GM19438 (cell line): ENCODE measurements around the gene RIPOR3.

Source experiments
- ATAC-seq: cut with Tn5 transposase; IDR thresholded peaks from one replicate; pipeline ENCODE4 v1.9.1; 2021; ENCODE audit warnings: low read depth; ENCODE audit not compliant: unreplicated experiment

The RIPOR3 gene

DNA sequence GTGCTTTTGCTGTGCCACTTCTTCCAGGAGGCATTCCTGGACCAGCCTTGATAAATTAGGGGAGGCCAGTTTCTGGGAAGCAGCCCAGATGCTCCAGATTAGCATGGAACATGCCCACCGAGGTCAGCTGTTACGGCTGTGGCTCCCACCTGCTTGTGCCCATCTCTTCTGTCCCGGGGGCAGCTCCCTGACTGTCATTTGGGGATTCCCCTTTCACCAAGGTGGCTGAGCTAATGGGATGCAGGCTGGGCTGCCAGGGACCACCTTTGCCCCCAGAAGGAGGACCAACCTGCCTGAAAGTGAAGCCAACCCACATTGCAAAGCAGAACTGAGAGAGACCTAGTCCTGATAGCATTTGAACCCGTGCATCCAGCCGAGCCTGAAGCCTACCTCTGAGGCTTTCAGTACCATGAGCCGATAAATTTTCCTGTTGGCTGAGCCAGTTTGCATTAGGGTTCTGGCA, 95.9 kb downstream of the RIPOR3 start:
- ATAC-seq = no peak

DNA sequence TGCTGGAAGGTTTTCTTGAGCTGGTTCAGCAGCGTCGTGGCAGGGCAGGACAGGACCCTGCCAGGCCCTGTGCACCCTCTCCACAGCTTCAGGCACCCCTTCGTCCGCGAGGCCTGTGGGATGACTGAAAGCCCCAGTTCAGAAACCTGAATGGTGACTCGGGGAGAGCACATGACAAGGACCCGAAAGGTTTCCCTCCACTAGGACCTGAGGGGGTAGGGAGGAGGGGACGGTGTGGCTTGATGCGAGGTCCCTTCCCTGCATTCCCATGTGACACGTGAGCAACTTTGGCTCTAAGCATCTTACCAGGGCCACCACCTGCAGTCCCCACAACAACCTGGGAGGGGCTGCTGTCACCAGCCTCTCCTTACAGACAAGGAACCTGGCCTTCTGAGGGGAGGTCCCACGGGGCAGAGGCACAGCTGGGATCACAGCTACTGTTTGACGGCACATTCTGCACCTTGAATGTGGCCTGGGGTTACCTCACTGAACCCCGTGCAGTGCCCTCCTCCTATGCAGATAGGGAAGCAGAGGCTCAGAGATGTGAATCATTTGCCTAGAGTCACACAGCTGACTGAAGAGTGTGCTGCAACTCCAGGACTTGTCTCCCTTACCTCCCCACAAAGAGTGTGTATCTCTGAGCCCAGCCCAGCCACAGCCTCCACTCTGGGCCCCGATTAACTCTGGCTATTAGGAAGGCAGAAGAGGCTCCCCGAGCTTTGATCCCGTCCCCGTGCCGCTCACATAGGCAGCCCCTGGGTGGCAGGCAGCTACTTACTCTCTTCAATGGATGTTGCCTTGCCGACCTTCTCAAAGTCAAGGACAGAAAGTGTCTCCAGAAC, 96.5 kb downstream of the RIPOR3 start:
- no peak for ATAC-seq

DNA sequence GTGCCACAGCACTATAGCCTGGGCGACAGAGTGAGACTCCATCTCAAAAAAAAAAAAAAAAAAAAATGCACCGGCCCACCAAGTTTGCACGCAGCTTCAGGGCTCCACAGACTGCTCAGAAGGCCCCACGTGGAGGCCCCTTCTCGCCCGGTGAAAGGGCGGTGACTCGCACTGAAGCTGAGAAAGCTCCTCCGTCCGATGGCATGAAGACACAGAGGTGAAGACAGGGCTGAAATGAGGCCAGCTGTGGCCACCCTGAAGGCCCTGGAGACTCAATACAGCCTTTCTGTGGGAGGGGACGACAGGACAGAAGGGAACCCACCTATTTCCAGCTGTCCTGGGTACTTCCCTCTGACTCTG, 97.1 kb downstream of the RIPOR3 start:
- ATAC-seq = no peak

DNA sequence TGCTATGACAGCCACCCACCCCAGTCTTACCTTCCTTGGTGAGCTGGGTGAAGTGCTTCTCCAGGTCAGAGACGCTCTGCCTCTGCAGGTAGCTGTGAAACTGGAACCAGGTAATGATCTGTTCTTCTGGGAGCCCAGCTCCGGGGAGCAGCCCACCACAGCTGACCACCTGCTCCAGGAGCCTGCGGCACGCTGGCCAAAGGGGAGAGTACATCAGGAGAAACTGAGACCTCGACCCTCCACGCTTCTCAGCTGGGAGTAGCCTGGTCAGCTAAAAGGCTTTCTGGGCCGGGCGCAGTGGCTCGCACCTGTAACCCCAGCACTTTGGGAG, 98.4 kb downstream of the RIPOR3 start:
- no peak for ATAC-seq

DNA sequence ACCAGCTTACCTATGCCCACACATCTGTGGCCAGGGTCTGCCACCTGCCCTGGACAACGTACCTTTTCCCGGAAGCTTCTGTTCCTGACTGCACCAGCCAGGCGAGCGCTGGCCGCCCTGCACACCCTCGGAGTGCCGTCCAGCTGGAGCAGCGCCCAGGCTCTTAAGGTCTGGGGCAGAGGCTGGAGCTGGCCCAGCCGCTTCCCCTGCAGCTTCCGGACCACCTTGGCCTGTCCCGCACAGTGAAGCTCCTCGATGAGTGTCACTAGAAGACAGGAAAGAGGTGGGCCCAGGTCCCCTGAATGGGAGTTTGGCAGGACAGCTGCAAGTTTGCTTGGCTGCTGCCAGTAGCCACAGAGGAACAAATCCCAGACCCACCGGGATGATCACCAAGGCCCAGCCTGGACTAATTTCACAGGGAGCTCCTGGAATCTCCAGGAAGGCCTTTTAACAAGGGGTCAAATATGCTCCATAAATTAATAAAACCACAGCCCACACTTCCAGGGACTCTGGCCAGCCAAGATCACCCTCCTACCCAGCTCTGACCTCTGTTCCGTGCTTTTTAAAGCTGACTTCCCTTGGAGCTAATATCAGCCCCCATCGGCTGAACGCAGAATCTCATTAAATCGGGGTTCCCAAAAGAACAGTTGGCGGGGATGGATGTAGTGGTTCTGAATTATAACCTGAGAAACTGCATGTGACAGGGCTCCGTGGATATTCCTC, 98.9 kb downstream of the RIPOR3 start:
- no peak for ATAC-seq

DNA sequence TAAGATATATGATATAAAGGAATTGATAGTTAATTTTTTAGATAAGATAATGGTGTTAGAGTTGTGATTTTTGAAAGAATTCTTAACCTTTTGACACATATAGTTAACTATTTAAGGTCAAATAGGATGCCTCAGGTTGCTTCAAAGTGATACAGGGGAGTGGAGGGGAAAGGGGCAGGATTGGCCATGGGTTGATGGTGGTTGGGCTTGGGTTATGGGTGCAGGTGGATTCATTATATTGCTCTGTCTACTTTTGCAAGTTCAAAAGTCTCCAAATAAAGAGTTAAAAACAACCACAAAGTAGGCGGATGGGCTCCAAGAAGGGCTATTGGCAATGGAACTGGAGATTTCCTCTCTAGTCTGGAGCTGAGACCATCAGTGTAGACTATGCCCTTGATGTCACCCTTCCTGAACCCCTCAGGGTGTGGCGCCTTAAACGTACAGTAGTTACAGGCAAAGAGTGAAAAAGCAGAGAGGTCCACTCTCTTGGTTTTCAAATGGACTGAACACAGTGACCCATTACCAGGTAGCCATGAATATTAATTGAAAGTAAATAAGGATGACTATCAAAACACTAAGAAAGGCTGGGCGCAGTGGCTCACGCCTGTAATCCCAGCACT, 100.0 kb downstream of the RIPOR3 start:
- no peak for ATAC-seq

DNA sequence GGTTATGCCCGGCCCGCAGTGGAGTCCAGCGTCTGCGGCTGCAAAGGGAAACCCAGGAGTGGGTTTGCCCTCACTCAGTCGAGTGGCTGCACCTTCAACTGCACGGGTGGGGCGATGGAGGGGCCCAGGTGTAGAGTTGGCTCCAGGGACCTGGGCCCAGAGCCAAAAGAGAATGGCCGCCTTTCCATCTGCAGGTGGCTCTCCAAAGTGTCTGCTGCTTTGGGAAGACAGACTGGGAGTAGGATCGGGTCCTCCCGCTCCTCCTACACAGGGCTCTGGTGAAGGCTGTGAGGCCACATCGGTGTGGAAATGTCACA, 101.0 kb downstream of the RIPOR3 start:
- ATAC-seq = no peak

DNA sequence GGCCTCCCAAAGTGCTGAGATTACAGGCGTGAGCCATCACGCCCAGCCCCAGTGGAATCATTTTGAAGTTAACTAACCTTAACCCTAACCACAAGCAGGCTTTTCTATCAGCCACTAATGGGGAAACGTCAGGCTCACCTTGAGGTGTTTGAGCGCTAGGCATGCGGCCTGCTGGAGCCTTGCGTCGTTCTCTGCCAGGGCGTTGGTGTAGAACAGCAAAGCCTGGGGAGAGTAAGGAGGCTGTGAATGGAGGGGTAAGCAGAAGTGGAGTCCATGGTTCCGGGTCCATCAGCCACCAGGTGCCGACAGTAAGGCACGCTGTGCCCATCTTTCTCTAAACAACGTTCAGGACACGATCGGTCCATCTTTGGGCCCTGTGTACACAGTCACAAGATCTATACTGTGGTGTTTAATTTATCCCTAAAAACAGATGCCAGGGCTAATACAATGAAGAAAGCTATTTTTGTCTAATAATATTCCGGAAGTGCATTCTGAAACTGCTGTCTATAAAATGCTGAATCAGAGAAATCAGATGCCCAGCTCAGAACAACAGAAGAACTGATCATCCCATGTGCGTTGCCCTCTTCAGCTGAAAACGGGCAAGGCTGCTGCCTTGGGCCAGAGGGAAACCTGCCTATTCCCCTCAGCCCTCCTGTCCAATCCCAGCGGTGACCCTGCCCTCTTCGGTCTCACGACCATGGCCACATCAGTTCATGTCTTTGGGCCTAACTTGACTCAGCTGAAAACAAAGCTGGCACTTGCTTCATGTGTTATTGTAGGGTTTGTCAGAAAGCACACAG, 101.6 kb downstream of the RIPOR3 start:
- no peak for ATAC-seq

DNA sequence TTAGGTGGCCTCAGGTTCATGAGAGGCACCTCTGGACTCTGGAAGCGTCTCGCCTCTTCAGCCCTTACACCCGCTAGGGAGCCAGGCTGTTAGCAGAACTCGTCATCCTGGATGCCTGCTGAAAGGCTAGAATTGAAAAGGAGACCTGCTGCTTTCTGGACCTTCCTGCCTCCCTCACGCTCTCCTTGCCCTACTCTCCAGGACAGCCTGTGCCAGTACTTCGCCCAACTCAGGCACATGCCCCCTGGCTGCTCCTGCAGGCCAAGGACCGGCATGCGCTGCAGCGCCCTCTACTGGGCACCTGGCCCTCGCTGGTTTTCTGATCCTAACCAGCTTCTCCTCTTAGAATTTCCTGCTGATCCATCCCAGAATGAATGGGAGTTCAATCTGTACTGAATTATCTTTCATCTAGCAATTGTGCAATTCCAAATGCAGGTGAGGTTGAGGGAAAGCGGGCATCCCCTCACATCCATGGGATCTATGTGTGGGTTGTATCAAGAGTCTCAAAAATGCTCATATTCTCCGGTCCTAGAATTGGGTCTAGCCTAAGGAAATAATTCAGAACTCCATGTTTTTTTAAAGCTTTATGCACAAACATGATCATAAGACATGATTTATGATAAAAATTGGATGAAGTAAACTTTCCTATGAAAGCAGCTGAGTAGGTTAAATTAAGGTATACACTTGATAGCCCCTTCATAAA, 103.2 kb downstream of the RIPOR3 start:
- ATAC-seq = no peak

DNA sequence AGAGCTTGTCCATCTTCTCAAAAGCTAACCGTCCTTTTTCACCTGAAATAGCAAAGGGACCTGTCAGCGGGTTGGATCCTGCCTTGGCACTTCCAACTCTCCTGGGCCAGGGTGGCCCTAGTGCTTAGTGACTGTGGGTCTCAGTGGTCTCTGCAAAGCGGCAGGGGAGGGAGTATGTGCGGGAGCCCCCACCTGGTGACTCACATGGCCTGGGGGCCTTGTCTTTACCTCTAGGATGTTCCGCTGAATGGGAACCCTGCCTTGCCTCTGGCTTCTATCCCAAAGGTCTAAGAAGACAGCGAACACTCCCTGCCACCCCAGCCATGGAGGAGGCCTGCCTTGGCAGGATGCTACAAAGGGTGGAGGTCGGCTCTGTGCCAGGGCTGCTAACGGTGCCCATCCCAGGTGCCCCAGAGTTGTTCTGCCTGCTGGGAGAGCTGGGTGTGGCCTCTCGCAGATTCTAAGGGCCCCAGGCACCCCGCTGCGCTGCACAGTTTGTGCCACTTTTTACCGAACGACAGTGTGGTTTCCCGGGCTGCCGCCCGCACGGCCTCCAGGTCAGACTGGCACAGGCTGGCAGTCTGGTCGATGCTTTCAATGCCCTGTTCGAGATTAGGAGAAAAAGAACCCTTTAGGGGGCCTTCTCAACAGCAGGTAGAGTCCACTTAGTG, 103.9 kb downstream of the RIPOR3 start:
- no peak for ATAC-seq

DNA sequence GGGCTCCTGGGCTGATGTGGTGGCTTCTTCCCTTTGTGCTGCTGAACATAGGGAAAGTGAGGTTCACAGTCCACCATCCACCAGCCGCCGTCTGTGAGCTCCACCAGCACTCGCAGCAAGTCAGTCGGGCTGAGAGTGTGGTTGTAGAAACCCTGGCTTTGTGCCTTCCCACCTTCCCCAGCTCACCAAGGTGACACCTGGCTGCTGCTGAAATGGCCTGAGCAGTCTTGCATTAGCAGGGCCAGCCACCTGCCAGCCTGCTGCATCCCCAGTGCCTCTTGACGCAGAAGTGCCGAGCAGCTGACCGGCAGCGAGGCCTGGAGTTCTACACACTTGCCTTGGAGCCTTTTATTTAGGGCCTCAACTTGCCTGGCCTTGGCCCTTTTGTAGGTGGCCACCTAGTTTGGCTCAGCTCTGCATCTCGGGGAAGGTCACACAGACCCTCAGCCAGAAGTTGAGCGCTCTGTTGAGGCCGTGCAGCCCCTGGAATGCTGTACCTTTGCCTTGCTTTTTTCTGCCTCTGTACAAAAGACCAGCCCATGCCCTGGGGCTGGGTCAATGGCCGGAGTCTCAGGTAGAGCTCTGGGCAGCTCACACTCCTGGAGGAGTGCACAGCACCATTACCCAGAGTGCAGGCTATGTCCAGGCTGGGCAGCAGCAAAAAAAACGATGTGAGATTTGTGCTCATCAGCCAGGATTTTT, 104.7 kb downstream of the RIPOR3 start:
- ATAC-seq = no peak

DNA sequence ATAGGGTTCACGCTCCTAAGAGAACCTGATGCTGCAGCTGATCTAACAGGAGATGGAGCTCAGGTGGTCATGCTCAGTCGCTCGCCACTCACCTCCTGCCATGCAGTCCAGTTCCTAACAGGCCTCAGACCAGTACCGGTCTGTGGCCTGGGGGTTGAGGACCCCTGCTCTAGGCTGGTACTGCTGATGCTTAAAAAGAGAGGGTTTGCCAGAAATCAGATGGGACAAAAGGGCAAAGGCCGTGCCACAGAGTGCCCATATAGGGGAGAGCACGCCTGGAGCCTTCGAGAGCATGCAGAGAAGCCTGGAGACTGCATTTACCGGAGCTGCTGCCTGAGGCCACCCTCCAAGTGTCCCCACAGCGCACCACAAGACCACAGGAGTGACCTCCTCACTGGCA, 105.7 kb downstream of the RIPOR3 start:
- no peak for ATAC-seq

DNA sequence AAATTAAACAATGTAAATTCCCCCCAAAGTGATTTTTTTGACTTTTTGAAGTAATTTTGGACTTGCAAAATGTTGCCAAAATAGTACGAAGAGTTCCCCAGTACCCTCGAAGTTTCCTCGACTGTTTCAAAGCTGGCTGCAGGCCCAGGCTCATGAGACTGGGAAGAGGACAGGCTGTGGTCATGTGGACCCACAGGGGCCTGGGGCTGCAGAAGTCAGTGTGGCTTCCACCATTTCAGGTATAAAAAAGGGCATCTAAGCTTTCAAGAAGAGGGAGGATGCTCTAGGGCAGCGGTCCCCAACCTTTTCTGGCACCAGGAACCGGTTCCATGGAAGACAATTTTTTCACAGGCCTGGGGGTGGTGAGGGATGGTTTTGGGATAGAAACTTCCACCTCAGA, 106.1 kb downstream of the RIPOR3 start:
- ATAC-seq = no peak

DNA sequence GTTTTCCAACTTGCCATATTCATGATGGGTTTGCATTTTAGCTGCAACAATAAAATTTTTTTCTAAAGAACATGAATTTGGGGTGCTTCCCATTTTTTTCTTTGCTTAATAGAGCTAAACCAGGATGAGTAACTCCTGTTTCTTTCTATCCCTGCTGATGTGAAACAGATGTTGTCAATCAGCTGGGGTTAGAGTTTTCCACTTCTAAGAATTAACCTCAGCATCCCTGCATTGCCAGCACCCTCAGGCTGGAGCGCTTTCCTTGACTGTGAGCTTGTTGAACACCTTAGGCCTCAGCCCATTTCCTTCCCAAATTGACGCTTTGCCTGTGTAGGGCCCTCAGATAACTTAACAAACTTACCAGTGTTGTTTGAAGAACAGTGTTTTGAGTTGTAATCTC, 106.7 kb downstream of the RIPOR3 start:
- no peak for ATAC-seq

DNA sequence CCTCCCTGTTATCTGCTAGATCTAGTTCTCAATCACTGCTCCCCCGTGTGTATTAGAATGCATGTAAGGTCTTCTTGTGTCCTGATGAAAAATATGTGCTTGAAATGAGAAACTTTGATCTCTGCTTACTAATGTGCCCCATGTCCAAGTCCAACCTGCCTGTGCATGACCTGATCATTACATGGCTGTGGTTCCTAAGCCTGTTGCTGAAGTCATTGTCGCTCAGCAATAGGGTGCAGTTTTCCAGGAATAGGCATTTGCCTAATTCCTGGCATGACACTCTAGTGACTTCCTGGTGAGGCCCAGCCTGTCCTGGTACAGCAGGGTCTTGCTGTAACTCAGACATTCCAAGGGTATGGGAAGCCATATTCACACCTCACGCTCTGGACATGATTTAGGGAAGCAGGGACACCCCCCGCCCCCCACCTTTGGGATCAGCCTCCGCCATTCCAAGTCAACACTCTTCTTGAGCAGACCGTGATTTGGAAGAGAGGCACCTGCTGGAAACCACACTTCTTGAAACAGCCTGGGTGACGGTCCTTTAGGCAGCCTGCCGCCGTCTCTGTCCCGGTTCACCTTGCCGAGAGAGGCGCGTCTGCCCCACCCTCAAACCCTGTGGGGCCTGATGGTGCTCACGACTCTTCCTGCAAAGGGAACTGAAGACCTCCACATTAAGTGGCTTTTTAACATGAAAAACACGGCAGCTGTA, 107.7 kb downstream of the RIPOR3 start:
- ATAC-seq = no peak

DNA sequence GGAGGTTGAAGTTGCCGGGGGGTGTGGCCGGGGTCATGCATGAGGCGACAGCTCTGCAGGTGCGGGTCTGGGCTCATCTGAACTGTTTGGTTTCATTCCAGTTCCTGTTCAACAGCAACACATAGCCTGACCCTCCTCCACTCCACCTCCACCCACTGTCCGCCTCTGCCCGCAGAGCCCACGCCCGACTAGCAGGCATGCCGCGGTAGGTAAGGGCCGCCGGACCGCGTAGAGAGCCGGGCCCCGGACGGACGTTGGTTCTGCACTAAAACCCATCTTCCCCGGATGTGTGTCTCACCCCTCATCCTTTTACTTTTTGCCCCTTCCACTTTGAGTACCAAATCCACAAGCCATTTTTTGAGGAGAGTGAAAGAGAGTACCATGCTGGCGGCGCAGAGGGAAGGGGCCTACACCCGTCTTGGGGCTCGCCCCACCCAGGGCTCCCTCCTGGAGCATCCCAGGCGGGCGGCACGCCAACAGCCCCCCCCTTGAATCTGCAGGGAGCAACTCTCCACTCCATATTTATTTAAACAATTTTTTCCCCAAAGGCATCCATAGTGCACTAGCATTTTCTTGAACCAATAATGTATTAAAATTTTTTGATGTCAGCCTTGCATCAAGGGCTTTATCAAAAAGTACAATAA, 108.6 kb downstream of the RIPOR3 start:
- no peak for ATAC-seq

DNA sequence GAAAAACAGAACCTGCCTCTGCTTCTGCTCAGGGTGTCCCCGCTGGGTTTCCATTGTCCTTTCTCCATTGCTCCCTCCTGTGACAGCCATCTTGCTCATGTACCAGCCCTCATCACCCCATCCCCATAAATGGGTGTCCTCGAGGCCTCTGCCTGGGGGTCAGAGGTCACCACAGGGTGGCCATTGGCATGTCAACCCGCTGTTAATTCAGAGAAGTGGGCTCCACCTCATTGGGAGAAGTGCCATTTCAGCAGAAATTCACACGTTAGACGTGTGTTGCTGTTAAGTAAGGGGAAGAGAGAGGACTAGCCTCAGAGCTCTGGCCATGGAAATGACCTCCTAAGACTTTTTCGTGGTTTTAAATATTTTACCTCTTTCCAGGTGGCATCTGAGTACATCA, 109.2 kb downstream of the RIPOR3 start:
- no peak for ATAC-seq

DNA sequence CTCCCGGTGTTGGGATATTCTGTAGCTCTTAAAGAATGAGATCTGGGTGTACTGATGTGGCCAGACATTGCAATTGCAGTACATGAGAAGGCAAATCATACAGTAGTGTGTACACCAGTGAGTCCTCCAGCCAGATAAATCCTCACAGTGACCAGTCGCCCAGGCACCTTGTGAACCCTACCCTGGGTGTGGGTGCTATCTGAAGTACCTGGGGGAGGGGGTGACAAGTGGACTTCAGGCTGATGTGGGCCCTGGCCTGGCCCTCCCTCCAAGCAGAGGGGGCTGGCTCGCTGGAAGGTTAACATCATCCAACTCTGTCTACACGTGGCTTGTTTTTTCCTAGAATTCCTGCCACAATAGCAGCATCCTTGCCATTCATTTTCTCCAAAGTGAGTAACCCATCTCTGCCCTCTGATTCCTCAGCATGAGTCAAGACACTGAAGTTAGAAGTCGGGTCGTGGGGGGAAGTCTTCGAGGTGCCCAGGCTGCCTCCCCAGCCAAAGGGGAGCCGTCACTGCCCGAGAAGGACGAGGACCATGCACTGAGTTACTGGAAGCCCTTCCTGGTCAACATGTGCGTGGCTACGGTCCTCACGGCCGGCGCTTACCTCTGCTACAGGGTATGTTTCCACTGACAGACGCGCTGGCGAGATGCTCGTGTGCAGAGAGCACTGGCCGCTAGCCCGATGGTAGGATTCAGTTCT, 110.3 kb downstream of the RIPOR3 start:
- no peak for ATAC-seq
